G401 (cell line): ENCODE data around the gene SNX1. TPM values are rescaled to one million over a fixed set of nuclear protein-coding genes. Genes with fewer than 3 reads are reported as not detected.
"Not testable (repeated sequence)": the region's sequence is repeated elsewhere in the genome, so short reads cannot be mapped to it uniquely, and the experiment has no call there.

Experiments
- DNase-seq: peaks from one replicate; pipeline ENCODE4 v3.0.0-alpha.2; 2015; ENCODE audit warnings: low spot score
- in situ Hi-C: cut with HindIII; loops from 2 replicates; pipeline ENCODE4 v1.10.0; 2016; ENCODE audit warnings: low sequenced_read_pairs, mixed read lengths
- total RNA-seq: library from RNA; depleted of rRNA; stranded (reverse); fragments of >200 nt; shearing (Covaris generic); gene quantifications from 2 replicates; pipeline ENCODE4 v1.2.3, GENCODE V29; 2014

Gene SNX1
- total RNA-seq, 1 experiment from 2014 or later: 136 TPM

DNA sequence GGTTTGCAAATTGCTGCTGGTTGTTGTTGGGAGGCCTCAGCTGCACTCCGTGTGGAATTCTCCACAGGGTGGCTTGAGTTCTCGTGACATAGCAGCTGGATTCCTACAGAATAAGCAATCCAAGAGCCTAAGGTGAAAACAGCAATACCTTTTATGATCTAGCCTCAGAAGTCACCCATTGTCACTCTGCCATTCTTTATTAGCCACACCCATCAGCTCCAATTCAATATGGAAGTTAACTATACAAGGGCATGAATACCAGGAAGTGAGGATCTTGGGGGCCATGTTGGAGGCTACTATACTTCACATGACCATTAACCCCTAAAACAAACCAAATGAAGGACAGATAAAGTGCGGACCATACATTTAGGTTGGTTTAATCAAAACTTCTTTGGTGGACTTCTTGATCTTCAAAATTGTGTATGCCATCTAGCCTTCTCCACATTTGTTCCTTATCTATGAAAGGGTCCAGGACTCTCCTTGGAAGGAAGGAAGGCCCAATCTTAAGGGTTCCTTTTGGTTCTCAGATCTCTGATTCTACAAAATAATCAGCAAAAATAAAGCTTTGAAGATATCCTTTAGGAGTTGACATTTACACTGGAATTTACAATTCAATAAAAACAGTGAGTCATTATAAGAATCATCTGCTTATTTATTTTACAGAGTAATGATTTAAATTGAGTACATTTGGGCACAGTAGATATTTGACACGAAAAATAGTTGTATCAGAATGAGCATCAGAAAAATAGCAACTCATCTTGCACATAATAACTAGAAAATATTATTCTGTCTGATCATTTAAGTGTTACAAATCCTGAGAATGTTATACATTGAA is 23.6 kb upstream of the SNX1 start:
- in situ Hi-C loops: no loop called here
- no peak for DNase-seq

DNA sequence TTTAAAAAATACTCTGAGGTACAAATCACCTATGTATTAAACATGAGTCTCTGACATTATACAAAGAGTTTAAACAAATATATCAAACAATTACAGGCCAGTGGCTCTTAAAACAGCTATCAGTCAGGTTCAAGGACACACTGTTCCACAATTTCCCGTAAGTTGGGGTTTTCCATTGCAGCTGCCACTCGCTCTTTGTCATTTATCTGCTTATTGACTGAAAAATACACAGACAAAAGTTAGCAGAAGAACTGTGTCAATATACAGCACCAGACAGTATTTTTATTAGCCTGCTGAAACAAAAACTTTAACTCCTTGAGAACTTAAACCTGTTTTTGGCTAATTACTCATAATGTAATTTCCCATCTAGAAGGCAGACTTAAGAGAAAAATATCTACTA is 23.0 kb upstream of the SNX1 start:
- in situ Hi-C loops: no loop called here
- no peak for DNase-seq

DNA sequence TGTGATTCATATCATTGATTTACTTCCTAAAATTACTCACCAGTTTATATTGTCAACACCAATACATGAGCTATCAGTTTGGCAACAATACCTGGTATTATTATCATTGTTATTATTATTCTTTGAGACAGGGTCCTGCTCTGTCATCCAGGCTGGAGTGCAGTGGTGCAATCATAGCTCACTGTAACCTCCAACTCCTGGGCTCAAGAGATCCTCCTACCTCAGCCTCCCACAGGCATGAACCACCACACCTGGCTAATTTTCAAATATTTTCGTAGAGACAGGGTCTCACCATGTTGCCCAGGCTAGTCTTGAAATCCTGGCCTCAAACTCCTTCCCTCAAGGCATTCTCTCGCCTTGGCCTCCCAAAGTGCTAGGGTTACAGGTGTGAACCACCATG is 22.3 kb upstream of the SNX1 start:
- DNase-seq, in situ Hi-C loops: not testable (repeated sequence)

DNA sequence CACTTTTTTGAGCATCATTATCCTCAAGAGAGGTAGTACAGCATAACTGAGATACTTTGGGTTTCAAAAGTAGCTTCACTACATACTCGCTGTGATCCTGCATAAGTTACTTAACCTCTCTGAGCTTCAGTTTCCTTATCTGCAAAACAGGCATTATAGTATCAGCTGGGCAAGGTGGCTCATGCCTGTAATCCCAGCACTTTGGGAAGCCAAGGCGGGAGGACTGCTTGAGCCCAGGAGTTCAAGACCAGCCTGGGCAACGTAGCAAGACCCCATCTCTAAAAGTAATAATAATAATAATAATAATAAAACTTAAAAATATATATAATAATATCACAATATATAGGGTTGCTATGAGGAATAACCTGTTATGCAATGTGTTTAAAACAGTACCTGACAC is 13.0 kb upstream of the SNX1 start:
- in situ Hi-C loops: no loop called here
- DNase-seq: no peak

DNA sequence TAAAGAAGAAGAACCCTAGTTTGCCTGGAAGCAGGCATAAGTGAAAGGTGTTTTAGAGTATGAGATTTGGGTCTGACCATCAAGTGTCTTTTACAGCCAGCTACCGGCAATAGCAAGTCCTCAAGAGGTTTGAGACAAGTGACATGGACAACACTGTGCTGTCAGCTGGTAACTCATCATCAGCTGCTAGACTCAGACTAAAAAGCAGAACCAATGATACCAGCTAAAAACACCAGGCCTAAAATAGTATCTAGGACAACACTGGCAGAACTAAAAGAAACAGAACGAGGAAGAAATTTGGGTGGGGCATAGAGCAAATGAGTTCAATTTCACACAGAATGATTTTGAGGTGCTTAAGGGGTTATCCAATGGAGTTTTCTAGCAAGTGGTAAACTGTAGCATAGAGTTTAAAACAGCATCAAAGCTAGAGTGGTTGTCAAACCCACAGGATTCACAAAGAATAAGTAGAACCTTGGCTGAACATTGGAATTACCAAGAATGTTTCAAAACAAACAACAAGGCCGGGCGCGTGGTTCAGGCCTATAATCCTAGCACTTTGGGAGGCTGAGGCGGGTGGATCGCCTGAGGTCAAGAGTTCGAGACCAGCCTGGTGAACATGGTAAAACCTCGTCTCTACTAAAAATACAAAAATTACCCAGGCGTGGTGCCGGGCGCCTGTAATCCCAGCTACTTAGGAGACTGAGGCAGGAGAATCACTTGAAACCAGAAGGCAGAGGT is 6.1 kb upstream of the SNX1 start:
- no peak for DNase-seq
- in situ Hi-C loops: no loop called here

DNA sequence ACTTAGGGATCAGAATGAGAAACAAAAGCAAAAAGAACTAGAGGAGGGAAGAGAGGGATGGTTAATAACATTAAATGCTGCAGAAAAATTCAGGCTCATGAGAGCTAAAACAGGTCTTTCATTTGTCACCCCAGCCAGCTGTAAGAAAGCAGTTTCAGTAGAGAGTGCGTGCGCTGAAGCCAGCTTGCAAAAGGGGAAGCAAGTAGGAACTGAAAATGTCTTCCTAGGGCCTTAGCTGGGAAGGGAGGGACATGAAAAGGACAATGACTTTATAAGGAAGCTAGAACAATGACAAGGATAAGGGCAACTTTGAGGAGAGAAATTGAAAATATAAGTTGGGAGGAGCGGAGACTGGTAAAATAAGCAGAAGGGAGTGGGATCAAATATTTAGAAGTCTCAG is 5.3 kb upstream of the SNX1 start:
- DNase-seq: no peak
- in situ Hi-C loops: no loop called here

DNA sequence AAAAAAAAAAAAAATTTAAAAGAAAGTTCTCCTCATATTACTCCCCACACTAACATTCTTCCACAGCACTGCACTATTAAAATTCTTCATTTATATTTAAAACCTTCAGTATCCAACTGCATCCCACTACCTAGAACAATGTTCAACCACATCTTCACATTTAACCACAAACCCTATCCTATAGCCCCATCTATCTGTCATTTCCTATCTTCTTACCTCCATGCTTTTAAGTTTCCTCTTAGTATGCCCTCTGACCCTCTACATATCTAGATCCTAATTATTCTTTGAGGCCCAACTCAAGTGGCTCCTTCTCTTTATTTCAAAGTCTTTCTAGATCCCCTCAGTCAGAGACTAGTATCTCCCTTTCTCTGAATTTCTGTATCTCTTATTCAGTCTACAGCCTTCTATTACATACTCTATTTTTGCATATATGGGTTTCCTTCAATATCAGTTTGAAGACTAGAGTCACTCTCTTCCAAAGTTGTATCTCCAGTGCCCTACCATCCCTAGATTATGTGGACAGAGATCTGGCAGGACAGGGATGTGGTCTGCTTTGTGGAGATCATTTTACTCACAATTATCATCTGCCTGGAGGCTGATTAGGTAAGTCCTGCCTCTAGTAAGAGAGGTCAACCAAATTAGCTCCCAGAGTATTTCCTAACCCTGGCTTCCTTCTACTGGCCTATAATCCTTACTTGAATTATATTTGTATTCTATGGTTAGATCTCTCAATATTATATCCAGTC is 3.5 kb upstream of the SNX1 start:
- peak; percentile 24 for DNase-seq
- in situ Hi-C loops: no loop called here

DNA sequence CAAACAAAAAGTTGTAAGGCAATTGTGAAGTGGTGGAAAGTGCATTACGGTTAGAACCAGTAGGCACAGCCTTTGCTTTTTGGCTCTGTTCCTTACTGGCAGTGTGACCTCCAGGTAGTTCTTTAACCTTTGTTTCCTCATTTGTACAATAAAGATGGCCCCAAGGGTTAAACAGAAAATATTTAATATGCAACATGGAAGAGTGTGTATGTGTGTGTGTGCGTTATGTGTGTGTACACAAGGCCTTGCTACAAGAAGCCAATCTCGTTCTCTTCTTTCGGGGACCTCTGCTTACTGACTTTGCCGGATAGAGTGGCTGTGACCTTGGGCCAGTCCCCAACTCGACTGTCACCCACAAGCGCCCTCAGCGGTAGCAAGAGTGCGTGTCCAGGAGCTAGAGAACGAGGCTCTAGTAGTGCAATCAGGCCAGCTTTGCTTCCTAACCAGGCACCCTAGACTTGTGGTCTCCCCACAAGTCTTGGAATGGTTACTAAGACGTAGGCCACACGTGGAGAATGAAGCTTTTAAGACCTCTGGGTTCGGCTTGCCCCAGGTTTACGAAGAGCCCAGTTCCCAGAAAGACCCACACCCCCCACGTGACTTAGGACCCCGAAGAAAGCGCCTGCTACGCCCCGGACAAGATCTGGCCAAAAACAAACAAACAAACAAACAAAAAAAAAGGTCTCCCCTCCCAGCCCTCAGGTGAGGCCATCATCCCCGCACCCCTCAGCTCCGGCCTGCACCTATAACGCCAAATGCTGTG is 2.7 kb upstream of the SNX1 start:
- in situ Hi-C loops: no loop called here
- peak; percentile 47 for DNase-seq

DNA sequence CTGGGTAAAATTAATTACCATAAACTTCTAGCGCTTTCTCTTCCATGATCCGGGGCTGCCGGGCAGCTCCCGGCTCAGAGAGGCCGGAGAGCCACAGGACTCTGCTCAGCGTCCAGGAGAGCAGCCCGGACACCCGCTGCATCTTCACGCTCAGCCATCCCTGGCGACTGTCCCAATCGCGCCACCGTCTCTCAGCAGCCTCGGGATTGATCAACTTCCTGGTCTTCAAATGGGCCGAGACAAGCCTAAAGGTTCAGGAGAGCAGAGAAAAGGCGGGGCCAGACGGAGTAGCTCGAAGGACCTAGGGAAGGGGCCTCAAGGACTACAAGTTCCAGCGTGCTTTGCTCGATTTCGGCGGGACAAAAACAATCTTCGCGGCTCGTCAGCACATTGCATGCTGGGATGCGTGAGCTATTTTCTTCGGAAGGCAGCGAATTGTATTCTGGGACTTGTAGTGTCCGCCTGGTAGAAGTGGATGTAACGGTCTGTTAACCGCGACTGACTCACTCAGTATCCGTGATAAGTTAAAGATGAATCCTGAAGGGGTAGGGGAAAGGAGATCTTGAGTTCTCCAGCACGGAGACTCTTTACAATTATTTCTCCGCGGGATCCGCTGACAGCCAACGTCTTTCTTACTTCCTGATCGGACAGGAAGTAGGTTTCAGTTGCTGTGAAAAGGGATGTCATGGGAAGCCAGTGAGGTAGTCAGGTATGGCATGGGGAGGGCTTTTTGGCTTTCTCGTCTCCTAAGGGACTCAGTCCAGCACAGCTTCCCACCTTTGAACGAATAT is 2.0 kb upstream of the SNX1 start, which contains the start of gene CIAO2A:
Gene CIAO2A, minus strand, starts transcription at position 212 of the 791 bp plus-strand sequence. Its CDS starts 70 bp downstream, at position 142.
- in situ Hi-C loops: no loop called here
- peak; percentile 99 for DNase-seq

DNA sequence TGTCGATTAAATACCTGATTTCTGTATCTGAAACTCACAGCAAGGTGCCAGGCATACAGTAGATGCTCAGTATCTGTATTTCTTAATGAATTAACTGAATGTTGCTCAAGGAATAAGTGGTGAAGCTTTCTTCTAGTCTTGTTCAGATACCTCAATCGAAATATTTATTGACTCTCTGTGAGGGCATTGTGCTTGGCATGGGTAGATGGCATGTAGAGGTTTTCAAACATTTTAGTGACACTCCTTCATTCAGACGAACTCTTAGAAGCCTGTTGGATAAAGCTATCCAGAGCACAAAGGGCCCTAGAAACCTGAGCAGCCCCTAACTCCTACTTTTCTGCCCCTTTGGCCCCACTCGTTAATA is 369 bp upstream of the SNX1 start:
- in situ Hi-C loops: no loop called here
- DNase-seq: no peak

DNA sequence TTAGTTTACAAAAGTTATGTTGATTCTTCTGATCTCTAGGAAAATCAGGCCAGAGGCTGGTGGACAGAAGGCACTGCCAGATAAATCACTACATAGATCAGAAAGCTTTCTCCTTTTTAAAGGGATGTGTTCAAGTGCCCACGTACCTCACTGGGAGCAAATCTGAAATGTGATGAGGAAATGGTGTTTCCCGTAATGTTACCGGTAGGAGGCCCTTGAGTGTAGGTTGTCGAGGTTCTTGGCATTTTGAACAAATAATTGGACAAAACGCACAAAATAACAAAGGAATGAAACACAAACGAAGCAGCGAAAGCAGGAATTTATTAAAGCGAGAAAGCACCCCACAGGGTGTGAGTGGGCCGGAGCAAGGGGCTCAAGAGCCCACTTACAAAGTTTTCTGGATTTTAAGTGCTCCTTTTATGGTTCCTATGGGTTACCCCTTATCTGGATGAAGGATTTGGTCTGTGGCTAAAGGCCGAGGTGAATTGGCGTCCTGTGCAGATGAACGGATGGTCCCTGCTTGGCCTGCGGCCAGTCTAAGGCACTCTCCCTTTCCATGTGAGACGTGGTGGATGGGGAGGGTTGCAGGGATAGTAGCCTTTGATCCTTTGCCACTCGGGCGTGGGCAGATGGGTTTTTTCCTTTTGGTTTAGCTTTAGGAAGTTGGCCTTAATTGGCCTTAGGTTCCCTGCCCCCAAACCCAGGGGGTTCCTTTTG is 1.0 kb downstream of the SNX1 start:
- no peak for DNase-seq
- in situ Hi-C loops: no loop called here

DNA sequence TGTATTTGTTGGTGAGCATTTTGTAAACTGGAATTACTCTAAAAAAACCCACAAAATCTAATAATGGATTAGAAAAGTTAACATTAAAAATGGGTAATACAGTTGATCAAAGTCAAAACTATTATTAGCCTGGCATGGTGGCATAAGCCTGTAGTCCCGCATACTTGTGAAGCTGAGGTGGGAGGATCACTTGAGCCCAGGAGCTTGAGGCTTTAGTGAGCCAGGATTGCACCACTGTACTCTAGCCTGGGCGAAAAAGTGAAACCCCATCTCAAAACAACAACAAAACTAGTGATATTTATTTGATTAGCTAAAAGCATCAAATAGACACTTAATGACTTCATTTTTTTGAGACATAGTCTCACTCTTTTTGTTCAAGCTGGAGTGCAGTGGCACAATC is 3.6 kb downstream of the SNX1 start:
- DNase-seq: no peak
- in situ Hi-C loops: no loop called here

DNA sequence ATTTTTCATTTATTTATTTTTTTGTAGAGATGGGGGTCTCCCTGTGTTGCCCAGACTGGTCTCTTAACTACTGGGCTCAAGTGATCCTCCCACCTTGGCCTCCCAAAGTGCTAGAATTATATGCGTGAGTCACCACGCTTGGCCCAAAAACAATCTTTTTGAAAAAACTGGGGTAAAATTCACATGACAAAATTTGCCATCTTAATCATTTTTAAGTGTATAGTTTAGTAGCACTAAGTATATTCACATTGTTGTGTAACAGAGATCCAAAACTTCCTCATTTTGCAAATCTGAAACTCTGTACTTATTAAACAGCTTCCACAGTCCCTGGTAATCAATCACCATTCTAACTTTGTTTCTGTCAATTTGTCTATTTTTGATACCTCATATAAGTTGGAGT is 5.2 kb downstream of the SNX1 start:
- in situ Hi-C loops: no loop called here
- no peak for DNase-seq

DNA sequence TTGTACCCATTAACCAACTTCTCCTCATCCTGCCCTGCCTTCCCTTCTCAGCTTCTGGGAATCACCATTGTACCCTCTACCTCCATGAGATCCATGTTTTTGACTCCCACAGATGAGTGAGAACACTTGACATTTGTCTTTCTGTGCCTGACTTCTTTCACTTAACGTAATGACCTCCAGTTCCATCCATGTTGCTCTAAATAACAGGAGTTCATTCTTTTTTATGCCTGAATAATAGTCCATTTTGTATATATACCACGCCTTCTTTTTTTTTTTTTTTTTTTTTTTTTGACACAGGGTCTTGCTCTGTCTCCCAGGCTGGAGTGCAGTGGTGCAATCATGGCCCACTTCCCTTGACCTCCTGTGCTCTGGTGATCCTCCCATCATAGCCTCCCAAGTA is 6.7 kb downstream of the SNX1 start:
- DNase-seq: no peak
- in situ Hi-C loops: no loop called here

DNA sequence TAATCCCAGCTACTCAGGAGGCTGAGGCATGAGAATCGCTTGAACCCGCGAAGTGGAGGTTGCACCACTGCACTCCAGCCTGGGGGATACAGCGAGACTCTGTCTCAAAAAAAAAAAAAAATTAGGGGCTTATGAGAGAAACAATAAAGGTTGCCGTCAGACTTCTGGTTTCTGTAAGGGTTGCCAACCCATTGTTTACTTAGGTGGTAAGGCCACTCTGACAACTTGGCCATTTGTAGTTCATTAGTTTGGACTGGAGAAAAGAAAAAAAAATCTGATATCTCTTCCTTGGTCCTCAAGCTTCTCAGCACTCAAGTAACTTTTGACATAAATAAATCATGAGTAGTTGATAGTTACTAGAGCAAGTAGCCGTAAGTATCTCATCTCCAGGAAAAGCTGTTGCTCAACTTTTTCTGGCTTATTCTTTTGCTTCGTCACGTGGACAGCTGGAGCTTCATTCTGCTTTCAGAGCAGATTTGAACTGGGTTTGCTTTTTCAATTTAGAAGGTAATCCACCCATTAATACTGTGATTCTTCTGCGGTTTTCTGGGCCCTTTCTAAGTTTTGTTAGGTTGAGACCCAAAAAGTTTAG is 9.4 kb downstream of the SNX1 start:
- in situ Hi-C loops: no loop called here

DNA sequence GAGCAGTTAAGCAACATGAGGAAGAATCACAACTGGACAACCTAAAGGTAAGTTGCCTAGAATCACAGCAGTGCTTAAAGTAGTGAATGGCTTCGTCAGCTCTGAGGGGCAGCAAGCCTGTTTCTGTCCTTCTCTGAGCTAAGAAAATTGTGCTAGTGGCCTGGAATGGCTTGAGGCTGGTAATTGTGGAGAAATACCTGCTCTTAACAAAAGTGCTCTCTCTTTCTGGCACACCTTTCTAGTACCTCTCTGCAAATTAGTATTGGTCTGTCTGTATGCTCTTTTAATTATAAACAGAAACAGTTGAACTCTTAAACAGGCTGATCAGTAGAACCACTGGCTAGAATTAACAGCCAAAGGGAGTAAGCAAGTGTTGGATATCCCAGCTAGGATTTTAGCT is 11.6 kb downstream of the SNX1 start:
- in situ Hi-C loops: no loop called here
- DNase-seq: no peak

More for the DNA sequence above, 9.4 kb downstream of the SNX1 start:
- no peak for DNase-seq

DNA sequence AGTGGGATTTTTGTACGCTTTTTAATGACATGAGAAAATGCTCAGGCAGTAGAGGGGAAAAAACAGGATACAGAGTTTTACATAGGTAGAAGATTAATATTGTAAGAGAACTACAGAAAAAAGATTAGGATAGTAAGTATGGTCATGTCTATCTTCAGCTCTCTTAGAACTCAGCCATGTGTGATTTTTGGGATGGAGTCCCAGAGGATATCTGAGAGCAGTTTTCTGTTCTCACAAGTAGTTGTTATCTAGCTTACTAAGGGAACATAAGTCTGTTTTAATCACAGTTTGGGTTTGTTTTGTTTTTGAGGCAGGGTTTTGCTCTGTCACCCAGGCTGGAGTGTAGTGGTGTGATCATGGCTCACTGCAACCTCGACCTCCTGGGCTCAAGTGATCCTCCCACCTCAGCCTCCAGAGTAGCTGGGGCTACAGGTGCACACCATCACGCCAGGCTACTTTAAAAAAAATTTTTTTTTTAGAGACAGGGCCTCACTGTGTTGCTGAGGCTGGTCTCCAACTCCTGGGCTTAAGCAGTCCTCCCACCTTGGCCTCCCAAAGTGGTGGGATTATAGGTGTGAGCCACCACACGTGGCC is 14.4 kb downstream of the SNX1 start:
- DNase-seq, in situ Hi-C loops: not testable (repeated sequence)
